Measurements from ENCODE around the gene PIEZO2.
"Not testable (repeated sequence)": the region's sequence is repeated elsewhere in the genome, so short reads cannot be mapped to it uniquely, and the experiment has no call there.

The PIEZO2 gene

DNA sequence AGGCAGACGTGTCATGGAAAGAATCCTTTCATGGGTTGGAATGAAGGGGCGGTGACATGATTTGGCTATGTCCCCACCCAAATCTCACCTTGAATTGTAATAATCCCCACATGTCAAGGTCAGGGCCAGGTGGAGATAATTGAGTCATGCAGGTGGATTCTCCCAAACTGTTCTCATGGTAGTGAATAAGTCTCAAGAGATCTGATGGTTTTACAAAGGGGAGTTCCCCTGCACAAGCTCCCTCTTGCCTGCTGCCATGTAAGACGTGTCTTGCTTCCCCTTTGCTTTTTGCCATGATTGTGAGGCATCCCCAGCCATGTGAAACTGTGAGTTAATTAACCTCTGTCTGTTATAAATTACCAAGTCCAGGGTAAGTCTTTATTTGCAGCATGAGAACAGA, 215.7 kb downstream of the PIEZO2 start:
- not testable (repeated sequence) for H3K9ac ChIP-seq (ENCODE audit: low read length); H3K27ac ChIP-seq (ENCODE audit: low read length); H3K27me3 ChIP-seq (ENCODE audit: control insufficient read depth, insufficient read depth, low read length); H3K36me3 ChIP-seq (ENCODE audit: control insufficient read depth, low read depth, low read length); H3K9me3 ChIP-seq (ENCODE audit: control insufficient read depth, low read depth, low read length); H3K4me3 ChIP-seq (ENCODE audit: low read length)
- peaks cover 40% of the 10 kb centered on the region for H3K4me1 ChIP-seq (ENCODE audit: control insufficient read depth, low read depth, low read length)

DNA sequence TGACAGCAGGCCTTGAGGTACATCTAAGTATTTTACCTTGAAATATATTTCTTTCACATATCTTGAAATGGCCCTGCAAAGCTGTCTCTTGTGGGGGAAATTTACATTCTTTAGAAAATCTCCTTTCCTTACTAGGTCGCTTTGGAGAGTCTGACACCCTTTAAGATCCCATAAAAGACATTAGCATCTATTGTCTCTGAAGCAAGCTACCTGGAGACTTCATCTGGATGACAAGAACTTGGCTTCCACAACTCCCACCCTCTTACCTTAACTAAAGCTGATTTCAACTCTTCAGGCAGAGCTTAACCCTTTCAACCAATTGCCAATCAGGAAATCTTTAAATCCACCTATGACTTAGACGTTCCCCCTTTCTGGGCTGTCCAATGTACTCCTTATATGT, 219.3 kb downstream of the PIEZO2 start:
- Histone ChIP-seq H3K27me3 (ENCODE audit: control insufficient read depth, insufficient read depth, low read length) (no peaks in the 10 kb centered on the region), H3K36me3 (ENCODE audit: control insufficient read depth, low read depth, low read length) (no peaks in the 10 kb centered on the region), H3K4me1 (ENCODE audit: control insufficient read depth, low read depth, low read length) (peaks cover 48% of the 10 kb centered on the region), H3K9me3 (ENCODE audit: control insufficient read depth, low read depth, low read length) (no peaks in the 10 kb centered on the region), H3K4me3 (ENCODE audit: low read length) (peak overlapping the region; percentile 3), H3K27ac (ENCODE audit: low read length) (no peak overlapping the region), H3K9ac (ENCODE audit: low read length) (no peak overlapping the region)

DNA sequence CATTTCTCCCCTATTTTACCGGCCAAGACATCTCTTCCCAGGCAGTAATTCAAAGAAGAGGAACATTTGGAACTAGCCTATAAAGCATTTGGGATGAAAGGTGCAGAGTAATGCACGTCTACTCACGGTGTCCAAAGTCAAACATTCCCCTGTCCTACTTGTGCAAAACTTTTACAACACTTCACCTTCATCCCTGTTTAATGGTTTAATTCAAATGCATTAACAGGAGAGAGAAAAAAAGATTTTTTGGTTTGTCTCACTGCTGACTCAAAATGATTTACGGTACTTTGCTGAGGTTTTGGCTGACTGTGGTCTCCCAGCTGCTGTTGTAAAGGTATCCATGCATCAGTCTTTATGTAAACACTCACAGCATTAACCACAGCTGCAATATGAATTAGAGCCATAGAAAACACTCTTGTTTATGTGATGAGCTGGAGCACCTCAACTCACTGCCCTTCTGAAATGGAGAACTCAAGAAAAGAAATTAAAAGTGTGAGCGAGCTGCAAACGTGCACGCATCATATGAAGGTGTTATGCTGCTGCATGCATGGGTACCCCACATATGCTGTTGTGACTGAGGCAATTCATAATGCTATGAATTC, 220.5 kb downstream of the PIEZO2 start:
- Histone ChIP-seq H3K36me3 (ENCODE audit: control insufficient read depth, low read depth, low read length) (no peaks in the 10 kb centered on the region), H3K27me3 (ENCODE audit: control insufficient read depth, insufficient read depth, low read length) (no peaks in the 10 kb centered on the region), H3K27ac (ENCODE audit: low read length) (no peak overlapping the region), H3K9me3 (ENCODE audit: control insufficient read depth, low read depth, low read length) (no peaks in the 10 kb centered on the region), H3K4me3 (ENCODE audit: low read length) (no peak overlapping the region), H3K9ac (ENCODE audit: low read length) (no peak overlapping the region), H3K4me1 (ENCODE audit: control insufficient read depth, low read depth, low read length) (peaks cover 40% of the 10 kb centered on the region)

DNA sequence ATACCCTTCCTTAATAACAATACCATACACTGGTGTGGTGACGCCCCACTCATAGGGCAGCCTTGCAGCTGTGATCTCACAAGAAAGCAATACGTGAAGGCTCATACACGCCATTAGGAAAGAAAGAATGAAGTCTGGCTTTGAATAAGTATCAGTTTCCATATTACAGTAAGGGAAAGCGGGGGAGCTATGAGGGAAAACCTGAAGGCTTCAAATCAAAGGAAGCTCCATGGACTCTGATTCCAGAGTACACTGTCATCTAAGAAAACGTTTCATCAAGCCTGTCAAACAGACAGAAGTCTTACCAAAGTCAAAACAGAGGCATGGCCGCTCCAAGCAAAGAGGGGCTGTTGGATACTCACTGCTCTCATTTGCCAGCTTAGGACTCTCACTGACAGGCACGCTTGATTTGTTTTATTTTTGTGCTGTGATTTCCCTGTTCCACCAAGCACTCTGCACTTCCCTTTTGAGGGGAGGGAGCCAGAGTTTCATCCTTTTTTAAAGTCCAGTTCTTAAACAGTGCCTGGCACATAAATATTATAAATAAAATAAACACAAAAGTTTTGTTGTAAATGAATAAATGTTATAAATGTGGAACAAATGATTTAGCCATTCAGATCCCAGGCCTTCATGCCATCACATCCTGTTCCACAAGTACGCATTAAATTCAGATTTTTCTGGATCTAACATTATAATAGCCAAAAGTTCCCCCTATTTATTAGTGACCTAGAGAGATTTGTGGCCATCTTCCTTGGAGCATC, 221.2 kb downstream of the PIEZO2 start:
- Histone ChIP-seq H3K9ac (ENCODE audit: low read length) (no peak overlapping the region), H3K4me1 (ENCODE audit: control insufficient read depth, low read depth, low read length) (peaks cover 39% of the 10 kb centered on the region)

DNA sequence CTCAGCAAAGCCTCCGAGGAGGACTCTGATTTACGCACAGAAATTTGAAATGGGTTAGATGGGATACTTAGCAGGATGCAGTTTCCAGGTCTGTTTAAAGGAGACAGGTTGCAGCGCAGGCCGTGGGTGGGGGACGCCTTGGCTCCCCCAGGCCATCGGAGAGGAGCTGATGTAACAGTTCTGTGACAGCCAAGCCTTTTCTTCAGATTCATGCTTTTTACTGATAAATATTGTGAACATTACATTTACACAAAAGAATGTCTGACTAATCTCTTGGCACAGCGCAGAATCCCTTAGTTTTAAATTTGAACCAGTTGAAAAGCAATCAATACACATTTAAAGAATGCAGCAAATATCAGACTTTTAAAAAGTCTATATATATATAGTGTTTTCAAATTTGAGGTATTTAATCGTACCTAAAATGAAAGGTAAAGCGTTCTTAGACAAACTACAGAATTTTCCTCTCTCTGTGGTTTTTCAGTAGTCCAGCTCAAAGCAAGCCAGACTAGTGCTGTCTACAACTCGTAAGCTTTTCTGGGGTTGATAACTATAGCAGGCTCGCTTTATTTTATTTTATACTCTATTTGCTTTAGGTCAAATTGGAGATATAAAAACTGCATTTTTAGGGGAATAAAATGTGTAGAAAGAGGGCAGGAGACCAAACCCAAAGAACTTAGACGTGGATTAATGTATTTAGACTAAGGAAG, 221.9 kb downstream of the PIEZO2 start:
- H3K27me3 ChIP-seq (ENCODE audit: control insufficient read depth, insufficient read depth, low read length) = no peaks in the 10 kb centered on the region
- no peaks in the 10 kb centered on the region for H3K9me3 ChIP-seq (ENCODE audit: control insufficient read depth, low read depth, low read length)
- H3K4me3 ChIP-seq (ENCODE audit: low read length) = no peak overlapping the region
- no peak overlapping the region for H3K27ac ChIP-seq (ENCODE audit: low read length)
- H3K4me1 ChIP-seq (ENCODE audit: control insufficient read depth, low read depth, low read length) = peaks cover 40% of the 10 kb centered on the region
- H3K36me3 ChIP-seq (ENCODE audit: control insufficient read depth, low read depth, low read length) = no peaks in the 10 kb centered on the region
- no peak overlapping the region for H3K9ac ChIP-seq (ENCODE audit: low read length)

More for the DNA sequence above, 221.2 kb downstream of the PIEZO2 start:
- no peak overlapping the region for H3K4me3 ChIP-seq (ENCODE audit: low read length)
- H3K27ac ChIP-seq (ENCODE audit: low read length) = no peak overlapping the region
- no peaks in the 10 kb centered on the region for H3K27me3 ChIP-seq (ENCODE audit: control insufficient read depth, insufficient read depth, low read length)
- no peaks in the 10 kb centered on the region for H3K9me3 ChIP-seq (ENCODE audit: control insufficient read depth, low read depth, low read length)
- no peaks in the 10 kb centered on the region for H3K36me3 ChIP-seq (ENCODE audit: control insufficient read depth, low read depth, low read length)

DNA sequence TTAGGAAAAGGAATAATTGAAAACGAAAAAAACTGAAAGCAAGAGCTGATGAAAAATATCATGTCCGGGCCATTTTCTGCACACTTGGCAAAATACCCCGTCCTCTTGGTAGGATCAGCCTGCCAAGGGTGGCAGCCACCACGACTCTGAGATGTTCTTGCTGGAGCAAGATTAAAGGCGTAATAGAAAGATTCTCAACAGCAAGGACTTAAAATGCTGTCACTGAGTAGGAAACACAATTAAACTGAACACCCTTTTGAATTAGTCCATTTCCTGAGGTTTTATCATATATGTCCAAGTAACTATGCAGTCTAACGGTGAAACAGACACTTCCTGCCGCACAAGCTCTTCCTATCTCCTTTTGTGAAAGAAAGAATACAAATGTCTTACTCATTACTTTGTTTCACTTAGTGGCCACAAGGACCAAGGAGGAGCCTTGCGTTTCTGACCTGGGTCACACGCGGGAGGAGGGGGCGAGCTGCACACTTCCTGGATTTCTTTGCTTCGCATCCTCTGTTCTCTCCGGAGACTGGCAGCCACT, 222.7 kb downstream of the PIEZO2 start:
- Histone ChIP-seq H3K36me3 (ENCODE audit: control insufficient read depth, low read depth, low read length) (no peaks in the 10 kb centered on the region), H3K4me3 (ENCODE audit: low read length) (no peak overlapping the region), H3K9ac (ENCODE audit: low read length) (no peak overlapping the region), H3K9me3 (ENCODE audit: control insufficient read depth, low read depth, low read length) (no peaks in the 10 kb centered on the region), H3K4me1 (ENCODE audit: control insufficient read depth, low read depth, low read length) (peaks cover 45% of the 10 kb centered on the region), H3K27ac (ENCODE audit: low read length) (no peak overlapping the region), H3K27me3 (ENCODE audit: control insufficient read depth, insufficient read depth, low read length) (no peaks in the 10 kb centered on the region)

DNA sequence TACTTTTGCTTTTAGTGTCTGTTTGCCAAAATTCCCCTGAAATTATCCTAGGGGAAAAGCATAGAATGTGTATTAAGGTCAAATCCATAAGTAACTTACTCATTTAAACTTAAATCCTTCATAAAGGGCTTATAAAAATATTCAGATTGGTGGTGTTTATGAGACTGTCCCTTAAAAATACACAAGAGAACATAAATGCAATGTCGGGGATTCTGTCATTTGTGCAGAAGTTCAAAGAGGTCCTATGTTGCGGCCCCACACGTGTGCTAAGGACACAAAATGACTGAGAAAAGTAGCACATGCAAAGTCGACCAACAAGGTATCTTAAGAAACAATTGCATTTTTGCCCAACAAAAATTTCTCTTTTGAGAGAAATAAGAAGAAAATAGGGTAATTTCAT, 225.1 kb downstream of the PIEZO2 start:
- no peaks in the 10 kb centered on the region for H3K27me3 ChIP-seq (ENCODE audit: control insufficient read depth, insufficient read depth, low read length)
- peaks cover 36% of the 10 kb centered on the region for H3K4me1 ChIP-seq (ENCODE audit: control insufficient read depth, low read depth, low read length)
- H3K9me3 ChIP-seq (ENCODE audit: control insufficient read depth, low read depth, low read length) = no peaks in the 10 kb centered on the region
- H3K27ac ChIP-seq (ENCODE audit: low read length) = no peak overlapping the region
- H3K36me3 ChIP-seq (ENCODE audit: control insufficient read depth, low read depth, low read length) = no peaks in the 10 kb centered on the region
- no peak overlapping the region for H3K9ac ChIP-seq (ENCODE audit: low read length)
- no peak overlapping the region for H3K4me3 ChIP-seq (ENCODE audit: low read length)

DNA sequence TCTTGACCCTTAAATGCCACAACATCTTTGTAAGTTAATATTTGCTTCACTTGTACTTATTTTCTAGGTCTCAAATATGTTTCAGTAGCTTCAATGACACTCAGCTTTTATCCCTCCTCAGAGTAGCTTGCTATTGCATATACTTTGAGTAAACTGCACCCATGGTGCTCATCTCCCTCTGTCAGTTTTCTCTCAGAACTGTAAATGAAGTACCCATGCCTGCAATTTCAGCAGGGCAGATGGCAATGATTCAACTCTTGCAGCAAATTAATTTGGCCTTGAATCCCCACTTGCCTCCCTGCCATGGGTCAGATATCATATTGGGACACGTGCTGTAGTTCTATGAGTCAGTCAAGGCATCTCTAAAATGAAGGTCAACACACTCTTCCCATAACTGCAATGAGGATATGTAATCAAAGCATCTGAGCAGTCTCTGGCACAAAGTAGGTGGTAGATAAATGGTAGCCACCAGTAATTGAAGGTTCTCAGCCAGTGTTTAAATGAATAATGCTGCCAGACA, 225.8 kb downstream of the PIEZO2 start:
- H3K9me3 ChIP-seq (ENCODE audit: control insufficient read depth, low read depth, low read length) = no peaks in the 10 kb centered on the region
- H3K36me3 ChIP-seq (ENCODE audit: control insufficient read depth, low read depth, low read length) = no peaks in the 10 kb centered on the region
- H3K4me1 ChIP-seq (ENCODE audit: control insufficient read depth, low read depth, low read length) = peaks cover 29% of the 10 kb centered on the region
- H3K27me3 ChIP-seq (ENCODE audit: control insufficient read depth, insufficient read depth, low read length) = no peaks in the 10 kb centered on the region
- no peak overlapping the region for H3K27ac ChIP-seq (ENCODE audit: low read length)
- no peak overlapping the region for H3K9ac ChIP-seq (ENCODE audit: low read length)
- no peak overlapping the region for H3K4me3 ChIP-seq (ENCODE audit: low read length)

DNA sequence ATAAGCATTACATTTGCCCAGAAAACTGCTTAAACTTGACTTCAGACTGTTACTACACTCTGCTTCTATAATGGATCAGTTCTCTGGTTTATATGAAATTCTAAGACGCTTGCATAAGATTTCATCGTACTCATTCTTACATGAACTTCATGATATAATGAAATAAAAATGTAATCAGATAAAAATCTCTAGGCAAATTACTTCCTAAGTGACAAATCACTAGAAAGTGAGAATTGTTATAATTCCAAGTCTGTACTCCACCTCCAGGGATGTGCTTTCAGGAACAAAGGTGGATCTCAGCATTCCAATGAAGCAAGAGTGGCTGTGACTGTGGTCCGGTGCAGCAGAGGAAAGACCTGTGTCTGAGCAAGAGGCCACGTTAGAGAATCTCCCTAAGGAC, 226.2 kb downstream of the PIEZO2 start:
- H3K4me1 ChIP-seq (ENCODE audit: control insufficient read depth, low read depth, low read length) = peaks cover 24% of the 10 kb centered on the region
- no peak overlapping the region for H3K4me3 ChIP-seq (ENCODE audit: low read length)
- H3K9ac ChIP-seq (ENCODE audit: low read length) = no peak overlapping the region
- no peaks in the 10 kb centered on the region for H3K36me3 ChIP-seq (ENCODE audit: control insufficient read depth, low read depth, low read length)
- H3K27ac ChIP-seq (ENCODE audit: low read length) = no peak overlapping the region
- no peaks in the 10 kb centered on the region for H3K27me3 ChIP-seq (ENCODE audit: control insufficient read depth, insufficient read depth, low read length)
- no peaks in the 10 kb centered on the region for H3K9me3 ChIP-seq (ENCODE audit: control insufficient read depth, low read depth, low read length)

DNA sequence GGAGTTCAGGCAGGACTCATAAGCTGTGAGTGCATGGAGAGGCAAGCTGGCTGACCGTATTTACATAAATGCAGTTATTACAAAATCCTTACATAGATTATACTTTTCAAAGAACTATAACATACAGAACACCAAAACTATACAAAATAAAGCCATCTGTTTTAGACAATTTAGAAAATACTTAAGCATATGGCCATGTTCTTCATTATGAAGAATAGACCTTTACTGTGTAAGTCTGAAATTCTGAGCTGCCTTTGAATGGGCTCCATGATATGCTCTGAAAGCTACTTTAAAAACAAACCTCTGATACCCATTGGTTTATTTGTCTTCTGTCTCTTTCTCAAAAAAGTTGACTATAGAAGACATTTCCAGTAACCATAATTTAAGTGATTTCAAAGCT, 226.7 kb downstream of the PIEZO2 start:
- not testable (repeated sequence) for H3K27ac ChIP-seq (ENCODE audit: low read length); H3K4me3 ChIP-seq (ENCODE audit: low read length); H3K9me3 ChIP-seq (ENCODE audit: control insufficient read depth, low read depth, low read length); H3K36me3 ChIP-seq (ENCODE audit: control insufficient read depth, low read depth, low read length); H3K27me3 ChIP-seq (ENCODE audit: control insufficient read depth, insufficient read depth, low read length); H3K9ac ChIP-seq (ENCODE audit: low read length)
- peaks cover 20% of the 10 kb centered on the region for H3K4me1 ChIP-seq (ENCODE audit: control insufficient read depth, low read depth, low read length)

DNA sequence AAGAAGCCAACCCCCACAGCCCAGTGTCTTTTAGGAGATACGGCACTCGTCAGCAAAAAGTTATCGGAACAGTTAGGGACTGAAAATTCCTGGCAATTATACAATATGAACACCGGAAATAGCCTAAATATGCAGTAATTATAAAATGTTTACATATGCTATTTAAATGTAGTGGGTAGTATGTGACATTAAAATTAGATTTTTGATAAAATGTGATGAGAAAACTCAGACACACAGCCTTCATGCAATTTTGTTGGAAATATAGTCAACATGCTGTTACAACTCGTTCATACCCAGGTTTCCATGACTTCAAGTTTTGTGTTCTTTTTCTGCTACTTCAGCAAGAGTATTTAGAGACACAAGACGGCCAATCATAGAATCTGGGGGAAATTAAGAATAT, 229.1 kb downstream of the PIEZO2 start:
- not testable (repeated sequence) for H3K9me3 ChIP-seq (ENCODE audit: control insufficient read depth, low read depth, low read length); H3K36me3 ChIP-seq (ENCODE audit: control insufficient read depth, low read depth, low read length); H3K27me3 ChIP-seq (ENCODE audit: control insufficient read depth, insufficient read depth, low read length); H3K9ac ChIP-seq (ENCODE audit: low read length); H3K4me3 ChIP-seq (ENCODE audit: low read length); H3K27ac ChIP-seq (ENCODE audit: low read length)
- peaks cover 10% of the 10 kb centered on the region for H3K4me1 ChIP-seq (ENCODE audit: control insufficient read depth, low read depth, low read length)
